Measurements from ENCODE around the gene FAM8A1. TPM values are rescaled to one million over a fixed set of nuclear protein-coding genes. Genes with fewer than 3 reads are reported as not detected.
A peak's percentile ranks its signal among the peaks of the same experiment; 100 is the strongest.
"Not testable (repeated sequence)": the region's sequence is repeated elsewhere in the genome, so short reads cannot be mapped to it uniquely, and the experiment has no call there.

The FAM8A1 gene
- polyA plus RNA-seq (ENCODE audit: low read depth in 6 of 6): 1 to 10 TPM in 5 of 6 donors, not detected in 1; 1.5 to 3.4 (median 2.0) TPM

DNA sequence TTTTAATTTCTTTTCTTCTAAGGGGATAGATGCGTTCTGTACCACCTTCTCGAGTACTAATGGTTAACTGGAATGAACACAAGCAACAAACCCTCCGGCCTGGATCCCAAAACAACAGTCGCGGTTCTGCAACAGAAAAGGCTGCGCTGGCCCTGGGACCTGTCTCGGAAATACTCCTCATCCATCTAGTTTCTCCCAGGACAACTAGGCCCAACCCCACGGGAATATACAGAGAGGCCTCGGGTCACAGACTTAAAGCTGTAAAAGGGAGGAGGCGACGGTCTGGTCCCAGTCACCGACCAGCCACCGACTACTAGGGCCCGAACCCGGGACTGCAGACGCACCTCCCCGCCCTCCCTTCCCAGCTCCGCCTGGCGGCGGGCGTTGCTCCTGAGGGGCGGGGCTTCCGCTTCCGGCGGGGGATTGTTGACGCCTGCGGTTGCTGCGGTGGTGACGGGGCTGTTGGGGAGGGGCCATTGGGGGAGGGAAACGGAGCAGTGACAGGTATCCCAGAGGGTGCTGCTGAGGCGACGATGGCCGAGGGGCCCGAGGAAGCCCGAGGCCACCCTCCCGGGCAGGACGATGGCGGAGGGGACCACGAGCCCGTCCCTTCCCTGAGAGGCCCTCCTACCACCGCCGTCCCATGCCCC is at the start of gene FAM8A1:
Gene FAM8A1 (plus strand): TSS at position 426 of the 650 bp plus-strand sequence. CDS start 108 bp downstream, at position 534.
- Mint-ChIP-seq H3K27me3 (no peaks in the 10 kb centered on the region), H3K4me3 (peak within 1 kb of the TSS; percentile 87 to 93 (median 88)), H3K36me3 (peaks cover 5 to 7% of the 10 kb centered on the region in 2 donors), H3K9me3 (no peaks in the 10 kb centered on the region), H3K4me1 (peaks cover 12 to 26% (median 15%) of the 10 kb centered on the region in 3 donors), H3K27ac (peak within 1 kb of the TSS; percentile 58 to 96 (median 90))
- ATAC-seq (ENCODE audit: low read depth in 2 of 2) (peak; percentile 90 to 91), DNase-seq (peak; percentile 86)

DNA sequence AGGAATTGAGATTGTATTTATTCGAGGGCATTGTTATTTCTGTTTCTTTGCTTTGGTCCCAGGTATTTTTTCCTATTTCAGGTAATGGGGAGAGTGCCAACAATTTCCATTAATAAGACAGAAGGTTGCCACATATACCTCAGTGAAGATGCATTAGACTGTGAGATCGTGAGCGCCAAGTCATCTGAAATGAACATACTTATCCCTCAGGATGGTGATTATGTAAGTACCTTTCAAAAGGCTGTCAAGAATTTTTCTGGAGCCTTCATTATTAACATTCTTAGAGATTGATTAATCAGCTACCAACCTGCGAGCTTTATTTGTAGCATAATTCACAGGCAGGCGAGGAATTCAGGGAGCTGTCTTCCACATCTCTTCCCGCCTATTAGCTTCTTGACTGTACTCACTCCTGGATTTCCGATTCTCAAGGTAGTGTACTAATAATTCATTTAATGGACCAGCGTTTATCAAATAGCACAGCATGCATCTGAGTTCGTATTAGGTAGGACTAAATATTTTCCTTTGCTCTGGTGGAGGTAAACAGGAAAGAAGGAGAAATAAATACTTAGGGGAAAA is 48.6 kb upstream of the FAM8A1 start:
- peaks cover 5 to 12% (median 11%) of the 10 kb centered on the region in 3 donors for H3K27me3 Mint-ChIP-seq
- H3K36me3 Mint-ChIP-seq: no peaks in the 10 kb centered on the region

DNA sequence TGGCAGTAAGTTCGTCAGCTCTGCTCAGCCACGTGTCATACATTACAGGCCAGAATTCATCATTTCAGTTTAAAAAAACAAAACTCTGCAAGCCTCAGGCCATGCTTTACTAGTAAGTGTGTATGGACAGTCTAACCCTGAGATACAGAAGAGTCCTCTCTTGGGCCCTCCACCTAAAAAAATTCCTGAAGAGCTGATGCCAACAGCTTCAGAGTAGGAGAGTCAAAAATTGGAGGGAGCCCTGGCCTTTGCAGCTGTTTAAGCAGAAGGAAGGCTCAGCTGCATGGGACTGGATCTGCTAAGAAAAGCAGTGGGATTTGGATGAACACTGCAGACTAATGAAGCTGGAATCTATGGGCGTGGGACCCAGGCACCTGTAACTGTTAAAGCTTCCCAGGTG is 47.2 kb upstream of the FAM8A1 start:
- H3K4me1 Mint-ChIP-seq: no peaks in the 10 kb centered on the region
- no peak overlapping the region for H3K4me3 Mint-ChIP-seq
- DNase-seq (no peak), ATAC-seq (ENCODE audit: low read depth in 2 of 2) (no peak)
- no peaks in the 10 kb centered on the region for H3K36me3 Mint-ChIP-seq
- H3K27me3 Mint-ChIP-seq: peaks cover 0 to 12% (median 7%) of the 10 kb centered on the region in 3 donors
- no peak overlapping the region for H3K27ac Mint-ChIP-seq
- H3K9me3 Mint-ChIP-seq: peaks cover 0 to 3% (median 0%) of the 10 kb centered on the region in 7 donors

More for the DNA sequence above, 48.6 kb upstream of the FAM8A1 start:
- ATAC-seq (ENCODE audit: low read depth in 2 of 2) (no peak), DNase-seq (no peak)
- Mint-ChIP-seq H3K27ac (no peak overlapping the region), H3K9me3 (peaks cover 0 to 3% (median 0%) of the 10 kb centered on the region in 7 donors), H3K4me1 (no peaks in the 10 kb centered on the region), H3K4me3 (no peak overlapping the region)

DNA sequence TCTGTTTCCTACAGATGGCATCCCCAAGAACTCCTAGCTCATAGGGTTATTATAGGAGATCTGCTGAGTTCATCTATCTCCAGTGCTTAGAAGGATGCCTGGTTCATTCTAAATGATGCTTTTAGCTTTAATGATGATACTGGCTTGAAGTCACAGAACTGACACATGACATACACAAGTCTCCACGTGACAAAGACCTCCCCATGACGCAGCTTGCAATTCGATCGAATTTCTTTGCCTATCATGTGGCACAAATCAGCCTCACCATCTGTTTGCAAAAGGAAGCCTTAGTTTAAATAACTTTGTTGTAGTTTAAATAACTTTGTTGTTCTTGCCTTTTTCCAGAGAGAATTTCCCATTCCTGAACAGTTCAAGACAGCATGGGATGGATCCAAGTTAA is 44.1 kb upstream of the FAM8A1 start:
- DNase-seq (no peak), ATAC-seq (ENCODE audit: low read depth in 2 of 2) (no peak)
- Mint-ChIP-seq H3K27ac (no peak overlapping the region), H3K9me3 (peaks cover 3 to 6% (median 5%) of the 10 kb centered on the region in 7 donors), H3K4me1 (no peaks in the 10 kb centered on the region), H3K27me3 (peaks cover 5 to 12% (median 7%) of the 10 kb centered on the region in 3 donors), H3K36me3 (no peaks in the 10 kb centered on the region), H3K4me3 (no peak overlapping the region)

- DNase-seq: no peak
- ATAC-seq (ENCODE audit: low read depth in 2 of 2): no peak
- Mint-ChIP-seq H3K9me3 (peaks cover 13 to 50% (median 31%) of the 10 kb centered on the region in 7 donors), H3K36me3 (peaks cover 0 to 4% of the 10 kb centered on the region in 2 donors), H3K27me3 (peaks cover 0 to 7% (median 5%) of the 10 kb centered on the region in 3 donors), H3K4me3 (no peak overlapping the region), H3K27ac (no peak overlapping the region), H3K4me1 (no peaks in the 10 kb centered on the region)
Observed at GRCh38 chr6:17562636-17563035, 37.5 kb upstream of the FAM8A1 start.

GRCh38 chr6:17565399-17565798 is 34.7 kb upstream of the FAM8A1 start:
- Mint-ChIP-seq H3K4me1 (no peaks in the 10 kb centered on the region), H3K36me3 (peaks cover 0 to 4% of the 10 kb centered on the region in 2 donors), H3K4me3 (no peak overlapping the region), H3K27me3 (peaks cover 4 to 16% (median 7%) of the 10 kb centered on the region in 3 donors), H3K9me3 (peaks cover 9 to 50% (median 31%) of the 10 kb centered on the region in 7 donors), H3K27ac (no peak overlapping the region)
- DNase-seq (no peak), ATAC-seq (ENCODE audit: low read depth in 2 of 2) (no peak)

DNA sequence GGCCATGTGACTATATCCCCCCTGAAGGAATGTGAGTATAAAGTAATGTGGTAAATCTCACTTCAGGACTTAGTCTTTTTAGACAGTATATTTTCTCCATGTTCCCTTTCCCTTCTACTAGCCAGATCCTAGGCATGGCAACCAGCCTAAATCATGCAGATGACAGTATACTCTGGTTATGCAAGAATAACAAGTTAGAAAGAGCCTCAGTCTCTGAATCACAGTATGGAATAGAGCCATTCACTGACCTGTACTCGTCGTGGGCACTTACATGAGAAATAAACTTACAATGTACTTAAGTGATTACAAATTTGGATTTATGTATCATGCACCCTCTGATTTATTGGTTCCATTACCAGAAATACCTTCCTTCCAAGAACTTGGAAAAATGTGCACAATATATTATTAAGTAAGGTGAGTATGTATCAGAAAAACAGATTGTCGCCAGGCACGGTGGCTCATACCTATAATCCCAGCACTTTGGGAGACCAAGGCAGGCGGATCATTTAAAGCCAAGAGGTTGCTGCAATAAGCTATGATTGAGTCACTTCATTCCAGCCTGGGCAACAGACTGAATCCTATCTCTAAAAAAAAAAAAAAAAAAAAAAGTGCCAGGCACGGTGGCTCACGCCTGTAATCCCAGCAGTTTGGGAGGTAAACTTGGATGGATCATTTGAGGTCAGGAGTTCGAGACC is 25.1 kb upstream of the FAM8A1 start:
- Mint-ChIP-seq H3K36me3 (peaks cover 4 to 15% of the 10 kb centered on the region in 2 donors), H3K4me3 (no peak overlapping the region), H3K27ac (no peak overlapping the region), H3K4me1 (no peaks in the 10 kb centered on the region), H3K9me3 (peaks cover 9 to 23% (median 11%) of the 10 kb centered on the region in 7 donors), H3K27me3 (peaks cover 6 to 27% (median 26%) of the 10 kb centered on the region in 3 donors)
- ATAC-seq (ENCODE audit: low read depth in 2 of 2) (no peak), DNase-seq (no peak)

GRCh38 chr6:17577059-17577458 is 23.0 kb upstream of the FAM8A1 start:
- ATAC-seq (ENCODE audit: low read depth in 2 of 2): no peak
- H3K9me3 Mint-ChIP-seq: peaks cover 10 to 23% (median 13%) of the 10 kb centered on the region in 7 donors
- peaks cover 6 to 36% (median 31%) of the 10 kb centered on the region in 3 donors for H3K27me3 Mint-ChIP-seq
- H3K4me1 Mint-ChIP-seq: peaks cover 0 to 4% (median 0%) of the 10 kb centered on the region in 3 donors
- DNase-seq: no peak
- H3K4me3 Mint-ChIP-seq: no peak overlapping the region
- peaks cover 4 to 15% of the 10 kb centered on the region in 2 donors for H3K36me3 Mint-ChIP-seq
- no peak overlapping the region for H3K27ac Mint-ChIP-seq

- ATAC-seq (ENCODE audit: low read depth in 2 of 2) (peak; percentile 76 to 78), DNase-seq (no peak)
- Mint-ChIP-seq H3K27ac (no peak overlapping the region), H3K27me3 (peaks cover 0 to 28% (median 27%) of the 10 kb centered on the region in 3 donors), H3K9me3 (peaks cover 9 to 16% (median 11%) of the 10 kb centered on the region in 7 donors), H3K4me3 (peak overlapping the region in 7 of 8 donors; percentile 63 to 90 (median 74)), H3K4me1 (peaks cover 0 to 4% (median 4%) of the 10 kb centered on the region in 3 donors), H3K36me3 (peaks cover 4 to 15% of the 10 kb centered on the region in 2 donors)
Observed at GRCh38 chr6:17580518-17581048, 19.5 kb upstream of the FAM8A1 start.

GRCh38 chr6:17581282-17581681 is 18.8 kb upstream of the FAM8A1 start:
- Mint-ChIP-seq H3K4me3 (peak overlapping the region in 6 of 8 donors; percentile 54 to 87 (median 68)), H3K27me3 (peaks cover 0 to 28% (median 27%) of the 10 kb centered on the region in 3 donors), H3K36me3 (peaks cover 4 to 15% of the 10 kb centered on the region in 2 donors), H3K9me3 (peaks cover 9 to 16% (median 11%) of the 10 kb centered on the region in 7 donors)
- not testable (repeated sequence) for H3K27ac Mint-ChIP-seq; H3K4me1 Mint-ChIP-seq; DNase-seq; ATAC-seq (ENCODE audit: low read depth in 2 of 2)

- peaks cover 0 to 4% (median 0%) of the 10 kb centered on the region in 7 donors for H3K9me3 Mint-ChIP-seq
- DNase-seq (no peak), ATAC-seq (ENCODE audit: low read depth in 2 of 2) (no peak)
- no peaks in the 10 kb centered on the region for H3K36me3 Mint-ChIP-seq
- peaks cover 0 to 16% (median 14%) of the 10 kb centered on the region in 3 donors for H3K27me3 Mint-ChIP-seq
- no peak overlapping the region for H3K27ac Mint-ChIP-seq
- peaks cover 0 to 4% (median 4%) of the 10 kb centered on the region in 3 donors for H3K4me1 Mint-ChIP-seq
- peak overlapping the region in 1 of 8 donors; percentile 8 for H3K4me3 Mint-ChIP-seq
Observed at GRCh38 chr6:17583811-17584210, 16.3 kb upstream of the FAM8A1 start.

DNA sequence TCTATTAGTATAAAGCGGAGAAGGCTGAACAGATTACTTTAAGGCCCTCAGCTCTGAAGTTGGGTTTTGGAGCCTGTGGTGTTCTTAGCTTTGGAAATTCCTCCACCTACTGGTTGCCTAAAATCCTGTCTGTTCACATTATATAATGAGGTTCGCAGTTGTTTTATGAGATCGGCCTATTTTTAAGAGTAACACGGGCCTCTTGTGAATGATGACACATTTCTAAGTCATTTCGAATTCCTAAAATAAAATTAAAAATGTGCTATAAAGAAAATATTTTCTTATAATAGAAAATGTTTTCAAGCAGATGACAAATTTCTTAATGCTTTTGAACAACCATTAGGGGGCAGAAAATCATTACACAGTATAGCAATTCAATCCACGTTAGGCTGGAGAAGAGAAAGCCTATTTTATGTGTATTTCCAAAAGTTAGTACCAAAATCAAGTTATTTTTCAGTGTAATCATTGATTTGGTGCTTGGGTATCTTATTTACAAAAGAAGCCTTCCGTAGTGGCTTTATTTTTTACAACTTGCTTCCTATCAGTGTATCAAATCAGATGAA is 15.8 kb upstream of the FAM8A1 start:
- DNase-seq (no peak), ATAC-seq (ENCODE audit: low read depth in 2 of 2) (peak; percentile 56 to 65)
- Mint-ChIP-seq H3K27ac (no peak overlapping the region), H3K27me3 (peaks cover 0 to 16% (median 14%) of the 10 kb centered on the region in 3 donors), H3K4me1 (peaks cover 0 to 4% (median 4%) of the 10 kb centered on the region in 3 donors), H3K4me3 (peak overlapping the region in 1 of 8 donors; percentile 8), H3K36me3 (no peaks in the 10 kb centered on the region), H3K9me3 (peaks cover 0 to 4% (median 0%) of the 10 kb centered on the region in 7 donors)

All from naive B cell (primary cell).